A673 (cell line): Measurements from ENCODE around the gene UTS2R.

Source experiments
- CTCF ChIP-seq: fragments of 300-800, 200-600 bp; sonication (generic); conservative IDR thresholded peaks from 2 replicates; pipeline ENCODE4 v1.5.1; 2017; ENCODE audit warnings: low read depth, mild to moderate bottlenecking, antibody characterized with exemption, low read length, moderate library complexity, mixed read lengths
- EZH2 ChIP-seq: fragments of 200-600 bp; sonication (generic); IDR thresholded peaks from 2 replicates; pipeline ENCODE4 v1.6.1; 2017; ENCODE audit warnings: borderline replicate concordance, low read depth, mild to moderate bottlenecking, mixed read lengths, antibody characterized with exemption, low read length; ENCODE audit not compliant: poor library complexity, severe bottlenecking

GRCh38 chr17:82399601-82400101, 28.1 kb downstream of the UTS2R start:
- TF ChIP-seq EZH2 (no peak), CTCF (no peak)
